Stimulated activated naive CD8-positive, alpha-beta T cell treated with anti-CD3 and anti-CD28 coated beads, Interleukin-15, Interleukin-2, amounts not matched to agents 100 U/mL and 50 U/mL, for 24 hours (primary cell): ENCODE measurements around the gene RANBP17.
"Not testable (repeated sequence)": the region's sequence is repeated elsewhere in the genome, so short reads cannot be mapped to it uniquely, and the experiment has no call there.

Source experiments
- ATAC-seq: fragments of 150-1000 bp; cut with Tn5 transposase; one replicate; pipeline ENCODE4 v1.10.0; 2021
- DNase-seq: peaks from one replicate; pipeline ENCODE4 v3.0.0; 2021

RANBP17 gene

DNA sequence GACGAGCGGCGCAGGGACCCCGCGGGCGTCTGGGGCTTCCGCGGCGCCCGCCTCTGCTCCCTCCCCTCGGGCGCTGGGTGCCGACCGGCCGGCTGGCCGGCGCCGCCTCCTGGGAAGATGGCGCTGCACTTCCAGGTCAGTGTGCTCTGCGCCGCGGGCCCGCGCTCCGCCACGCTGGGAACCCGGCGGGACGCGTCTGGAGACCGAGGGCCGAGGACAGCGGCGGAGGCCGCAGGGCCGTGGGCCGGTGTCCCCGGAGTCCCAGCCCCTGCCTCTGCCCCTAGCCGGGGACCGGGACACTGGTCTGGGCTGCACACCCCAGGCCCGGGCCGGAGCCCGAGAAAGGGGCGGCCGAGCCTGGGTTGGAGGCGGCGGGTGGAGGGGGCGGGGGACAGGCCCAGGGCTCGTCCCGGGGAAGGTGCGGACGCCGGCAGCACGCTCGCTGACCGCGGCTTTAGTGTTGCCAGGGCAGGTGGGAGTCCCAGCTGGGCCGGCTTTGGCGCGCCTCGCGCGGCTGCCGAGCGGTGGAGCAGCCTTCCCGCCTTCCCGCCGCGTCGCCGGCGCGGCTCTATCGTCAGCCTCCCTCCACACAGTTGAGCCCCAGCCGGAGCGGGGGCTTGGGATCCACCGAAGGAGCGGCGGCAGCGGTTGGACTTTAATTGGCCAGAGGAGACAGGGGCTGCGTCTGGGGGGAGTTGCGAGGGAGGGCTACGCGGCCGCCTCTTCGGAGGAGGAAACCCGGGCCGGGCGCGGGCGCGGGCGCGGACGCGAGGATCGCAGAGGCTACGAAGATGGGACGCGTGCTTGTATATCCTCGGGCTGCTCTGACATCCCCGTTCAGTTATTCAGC is at the start of gene RANBP17:
RANBP17 (plus strand) TSS at position 102 of the 850 bp plus-strand sequence.
- peak; percentile 28 for ATAC-seq
- DNase-seq = no peak

DNA sequence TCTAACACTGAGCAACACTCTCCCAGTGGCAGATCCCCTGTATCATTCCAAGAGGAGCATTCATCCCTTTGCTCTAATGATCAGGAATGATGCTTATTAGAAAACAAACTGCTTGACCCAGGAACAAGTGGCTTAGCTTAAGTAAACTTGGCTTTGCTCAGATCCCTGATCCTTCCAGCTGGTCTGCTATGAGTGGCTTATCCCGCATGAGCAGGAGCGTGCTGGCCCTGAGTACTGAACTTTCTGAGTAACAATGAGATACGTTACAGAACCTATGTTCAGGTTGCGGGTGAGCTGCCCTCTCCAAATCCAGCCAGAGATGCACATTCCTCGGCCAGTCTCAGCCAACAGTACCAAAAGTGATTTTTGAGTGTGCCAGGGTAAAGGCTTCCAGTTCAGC is 48.6 kb upstream of the RANBP17 start:
- DNase-seq = no peak
- ATAC-seq = no peak

DNA sequence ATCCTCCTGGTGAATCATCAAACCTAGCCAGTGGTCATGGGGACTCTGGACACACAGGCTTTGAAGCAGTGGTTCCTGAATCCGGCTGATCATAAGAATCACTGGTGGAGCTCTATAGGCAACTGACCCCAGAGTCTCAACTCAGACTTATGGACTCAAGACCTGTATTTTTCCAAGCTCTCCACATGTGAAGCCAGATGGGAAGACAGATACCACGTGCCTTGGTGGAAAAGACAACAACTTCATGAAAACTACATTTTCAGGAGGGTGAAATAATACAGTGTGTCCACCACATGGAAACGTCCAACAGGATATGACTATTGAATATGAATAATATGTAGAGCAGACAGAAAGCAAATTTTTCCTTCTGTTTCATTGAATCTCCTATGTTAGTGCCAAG is 44.6 kb upstream of the RANBP17 start:
- DNase-seq = no peak
- ATAC-seq = no peak

DNA sequence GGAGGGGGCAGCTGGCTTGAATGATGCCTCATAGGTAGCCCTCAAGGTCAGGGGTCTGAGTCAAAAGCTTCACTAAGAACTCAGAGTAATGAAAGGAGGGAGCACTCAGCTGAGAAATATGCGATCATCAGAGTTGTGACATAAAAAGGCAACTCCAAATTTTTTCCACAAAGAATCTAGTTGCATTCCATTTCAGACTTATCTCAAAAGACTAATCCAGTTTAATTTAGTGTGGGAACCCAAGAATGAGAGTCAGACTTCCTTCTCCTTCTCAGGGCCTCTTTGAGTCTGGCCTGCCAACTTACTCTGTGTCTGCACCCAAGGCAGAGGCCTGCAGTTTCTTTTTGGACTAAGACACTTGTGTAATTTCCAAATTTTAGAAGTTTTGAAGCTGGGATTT is 43.6 kb upstream of the RANBP17 start:
- ATAC-seq (no peak), DNase-seq (no peak)

DNA sequence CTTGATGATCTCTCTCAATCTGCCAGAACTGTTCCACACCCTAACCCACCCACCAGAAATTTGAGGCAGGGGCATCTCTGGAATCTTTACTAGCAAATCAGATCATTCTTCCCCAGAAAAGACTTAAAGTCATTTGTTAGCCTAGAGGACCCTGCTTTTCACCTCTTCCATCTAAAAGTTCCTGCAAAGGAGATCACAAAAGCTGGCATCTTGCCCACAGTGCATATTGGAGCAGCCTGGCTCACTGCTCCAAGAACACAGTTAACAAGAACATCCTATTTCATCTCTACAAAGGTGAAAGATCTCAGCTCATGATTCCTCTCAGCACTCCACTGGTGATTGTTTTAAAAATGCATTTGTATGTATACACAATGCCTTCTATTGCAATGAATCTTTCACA is 42.0 kb upstream of the RANBP17 start:
- DNase-seq = no peak

DNA sequence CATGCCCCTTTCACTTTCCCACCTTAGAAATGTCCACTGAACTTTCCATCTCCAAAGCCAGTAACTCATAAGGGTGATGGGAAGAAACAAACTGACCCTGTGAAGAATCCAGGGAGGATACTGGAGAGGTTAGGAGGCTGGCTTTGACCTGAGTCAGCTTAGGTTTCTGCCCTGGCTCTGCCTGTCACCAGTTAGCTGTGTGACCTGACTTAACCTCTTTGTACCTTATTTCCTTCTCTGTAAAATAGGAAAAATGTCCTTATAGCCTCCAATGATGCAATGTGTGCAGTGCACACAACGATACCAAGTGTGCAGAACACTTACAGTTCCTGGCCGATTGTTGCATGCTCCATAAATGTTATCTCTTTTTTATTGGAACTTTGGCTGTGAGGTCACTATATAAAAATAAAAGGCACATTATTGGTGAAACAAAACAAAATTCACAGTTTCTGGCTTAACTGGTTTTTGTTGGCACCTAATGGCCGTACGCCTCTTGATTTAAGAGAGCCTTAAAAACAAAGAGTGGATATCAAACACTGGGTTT is 40.5 kb upstream of the RANBP17 start:
- ATAC-seq (no peak), DNase-seq (no peak)

More for the DNA sequence above, 42.0 kb upstream of the RANBP17 start:
- no peak for ATAC-seq

DNA sequence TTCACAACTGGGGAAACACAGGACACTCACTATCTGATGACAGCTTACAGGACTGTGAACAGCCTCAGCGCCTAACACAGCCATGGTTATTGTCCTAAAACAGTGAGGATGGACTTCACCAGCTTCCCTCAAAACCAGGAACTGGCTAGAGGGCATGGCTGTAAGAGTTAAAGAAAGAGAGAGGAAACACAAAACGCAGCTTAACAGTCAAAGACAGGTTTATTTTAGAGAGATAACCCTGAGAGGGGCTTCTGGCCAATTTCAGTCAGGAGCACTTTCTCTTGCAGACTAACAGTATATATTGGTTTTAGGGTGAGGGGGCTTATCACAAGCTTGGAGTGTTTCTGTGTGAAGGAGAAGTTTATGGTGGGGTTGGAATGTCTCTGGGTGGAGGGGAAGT is 35.7 kb upstream of the RANBP17 start:
- ATAC-seq (no peak), DNase-seq (no peak)

DNA sequence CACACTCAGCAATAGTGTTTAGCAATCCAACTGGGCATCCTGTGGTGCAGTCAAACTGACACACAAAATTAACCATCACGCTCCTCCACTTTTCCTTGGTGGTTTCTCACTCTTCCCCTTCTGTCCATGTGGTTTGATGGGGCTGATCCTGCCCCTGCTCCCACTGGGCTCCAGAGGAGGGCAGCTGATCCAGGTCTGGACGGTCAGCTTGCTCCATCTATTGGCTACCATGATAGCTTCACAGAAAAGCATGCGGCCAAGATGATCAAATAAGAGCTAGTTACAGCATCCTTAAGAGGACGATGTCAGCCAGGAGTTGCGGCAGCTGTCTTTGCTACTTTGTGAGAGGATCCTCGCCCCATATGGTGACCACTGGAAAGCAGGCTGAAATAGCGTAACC is 29.6 kb upstream of the RANBP17 start:
- ATAC-seq = no peak
- DNase-seq = no peak

DNA sequence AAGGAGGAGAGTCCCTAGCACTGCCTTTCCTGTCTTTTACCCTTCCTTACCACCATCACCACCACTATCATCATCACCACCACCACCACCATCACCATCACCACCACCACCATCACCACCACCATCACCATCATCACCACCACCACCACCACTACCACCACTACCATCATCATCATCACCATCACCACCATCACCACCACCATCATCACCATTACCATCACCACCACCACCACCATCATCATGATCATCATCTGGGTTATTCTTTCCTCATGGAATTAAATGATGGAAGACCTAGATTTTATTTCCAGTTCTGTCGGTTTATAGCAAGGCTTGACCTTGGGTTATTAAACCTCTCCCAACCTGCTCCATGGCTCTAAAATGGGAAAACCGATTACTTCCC is 27.8 kb upstream of the RANBP17 start:
- not testable (repeated sequence) for DNase-seq

DNA sequence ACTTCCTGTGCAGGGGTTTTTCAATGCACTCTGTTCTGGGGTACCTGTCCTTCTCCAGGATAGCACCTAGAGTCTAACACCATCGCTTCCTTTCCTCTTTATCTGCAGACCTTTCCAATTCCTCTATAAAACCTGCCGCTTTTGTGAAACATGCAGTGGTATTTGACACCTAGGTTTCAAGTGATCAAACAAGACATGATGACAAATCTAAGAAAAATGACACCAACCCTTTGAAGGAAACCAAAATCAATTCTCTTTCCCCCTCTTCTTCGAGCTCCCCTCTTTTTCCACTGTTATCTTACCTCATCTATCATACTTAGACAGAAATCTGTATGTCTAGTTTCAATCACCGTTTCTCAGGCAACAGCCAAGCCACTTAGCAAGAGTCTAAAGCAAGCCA is 25.6 kb upstream of the RANBP17 start:
- no peak for ATAC-seq
- no peak for DNase-seq

More for the DNA sequence above, 27.8 kb upstream of the RANBP17 start:
- not testable (repeated sequence) for ATAC-seq

DNA sequence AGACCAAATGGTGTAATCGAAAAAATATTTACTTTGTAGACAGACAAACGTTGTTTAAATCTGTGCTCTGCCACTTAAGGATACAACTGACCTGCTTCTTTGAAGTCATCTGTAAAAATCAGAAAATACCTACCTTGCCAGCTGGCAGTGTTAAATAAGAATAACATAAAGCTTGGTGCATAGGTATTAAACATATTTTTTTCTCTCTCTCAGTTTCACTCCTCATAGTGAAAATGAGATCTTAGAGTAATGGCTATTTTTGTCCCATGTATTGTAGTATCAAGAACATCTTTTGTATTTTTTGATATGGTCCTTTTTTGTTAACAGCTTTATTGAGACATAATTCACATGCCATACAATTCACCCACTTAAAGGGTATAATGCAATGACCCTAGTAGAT is 17.9 kb upstream of the RANBP17 start:
- DNase-seq (no peak), ATAC-seq (no peak)

DNA sequence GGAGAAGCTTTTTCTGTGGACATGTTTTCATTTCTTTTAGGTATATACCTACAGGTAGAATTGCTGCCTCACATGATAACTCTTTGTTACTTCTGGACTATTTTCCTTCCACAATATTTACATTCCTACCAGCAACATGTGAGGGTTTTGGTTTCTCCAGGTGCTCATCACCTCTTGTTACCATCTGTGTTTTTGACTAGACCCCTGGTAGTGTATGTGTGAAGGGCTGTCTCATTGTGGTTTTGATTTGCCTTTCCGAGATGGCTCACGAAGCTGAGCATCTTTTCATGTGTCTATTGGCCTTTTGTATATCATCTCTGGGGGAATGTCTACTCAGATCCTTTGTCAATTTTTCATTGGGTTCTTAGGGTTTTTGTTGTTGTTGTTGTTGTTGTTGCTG is 17.2 kb upstream of the RANBP17 start:
- ATAC-seq = no peak
- DNase-seq = no peak

DNA sequence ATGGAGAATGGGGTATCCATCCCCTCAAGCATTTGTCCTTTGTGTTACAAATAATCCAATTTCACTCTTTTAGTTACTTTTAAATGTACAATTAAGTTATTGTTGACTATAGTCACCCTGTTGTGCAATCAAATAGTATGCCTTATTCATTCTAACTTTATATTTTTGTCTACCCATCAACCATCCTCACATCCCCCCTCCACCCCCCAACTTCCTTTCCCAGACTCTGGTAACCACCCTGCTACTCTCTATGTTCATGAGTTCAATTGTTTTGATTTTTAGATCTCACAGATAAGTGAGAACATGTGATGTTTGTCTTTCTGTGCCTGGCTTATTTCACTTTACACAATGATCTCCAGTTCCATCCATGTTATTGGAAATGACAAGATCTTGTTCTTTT is 15.4 kb upstream of the RANBP17 start:
- DNase-seq = no peak
- ATAC-seq = no peak

DNA sequence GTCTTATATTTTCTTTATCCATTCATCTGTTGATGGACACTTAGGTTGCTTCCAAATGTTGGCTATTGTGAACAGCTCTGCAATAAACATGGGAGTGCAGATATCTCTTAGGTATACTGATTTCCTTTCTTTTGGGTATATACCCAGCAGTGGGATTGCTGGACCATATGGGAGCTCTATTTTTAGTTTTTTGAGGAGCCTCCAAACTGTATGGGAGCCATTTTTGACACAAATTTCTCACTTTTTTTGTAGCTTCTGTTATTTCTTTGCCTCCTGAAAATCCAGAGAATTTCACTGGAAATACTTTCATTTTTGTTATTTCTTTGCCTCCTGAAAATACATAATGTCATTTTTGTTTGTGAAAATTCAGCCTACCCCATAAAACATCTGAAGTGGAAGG is 15.0 kb upstream of the RANBP17 start:
- DNase-seq = no peak
- ATAC-seq = no peak

DNA sequence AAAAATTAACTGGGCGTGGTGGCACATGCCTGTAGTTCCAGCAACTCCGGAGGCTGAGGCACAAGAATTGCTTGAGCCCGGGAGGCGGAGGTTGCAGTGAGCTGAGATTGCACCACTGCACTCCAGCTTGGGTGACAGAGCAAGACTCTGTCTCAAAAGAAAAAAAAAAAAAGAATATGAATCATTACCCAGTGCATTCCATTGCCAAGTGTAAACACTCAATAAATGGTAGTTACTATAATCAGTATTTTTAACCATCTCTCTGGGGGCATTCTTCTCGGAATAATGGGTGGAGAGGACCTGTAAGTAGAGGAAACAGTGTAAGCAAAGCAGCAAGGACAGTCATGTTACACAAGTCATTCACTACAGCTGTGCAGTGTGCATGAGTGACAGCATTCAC is 13.8 kb upstream of the RANBP17 start:
- no peak for ATAC-seq
- no peak for DNase-seq

DNA sequence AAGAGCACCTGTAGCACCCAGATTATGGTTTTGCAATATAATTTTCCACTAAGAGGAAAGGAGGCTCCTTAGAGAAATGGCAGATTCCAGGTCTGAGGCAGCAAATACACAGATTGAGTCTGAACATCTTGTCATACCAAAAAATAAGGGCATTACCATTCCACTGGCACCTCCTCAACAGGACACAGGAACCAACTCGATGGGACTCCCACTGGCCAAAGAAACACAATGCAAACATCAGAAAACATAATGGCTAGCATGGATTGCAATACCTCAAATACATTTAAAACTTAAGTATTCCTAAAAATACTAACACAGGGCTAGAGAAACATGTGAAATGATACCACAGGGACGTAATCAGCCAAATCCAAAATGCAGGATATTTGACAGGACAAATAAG is 12.4 kb upstream of the RANBP17 start:
- no peak for ATAC-seq
- no peak for DNase-seq

DNA sequence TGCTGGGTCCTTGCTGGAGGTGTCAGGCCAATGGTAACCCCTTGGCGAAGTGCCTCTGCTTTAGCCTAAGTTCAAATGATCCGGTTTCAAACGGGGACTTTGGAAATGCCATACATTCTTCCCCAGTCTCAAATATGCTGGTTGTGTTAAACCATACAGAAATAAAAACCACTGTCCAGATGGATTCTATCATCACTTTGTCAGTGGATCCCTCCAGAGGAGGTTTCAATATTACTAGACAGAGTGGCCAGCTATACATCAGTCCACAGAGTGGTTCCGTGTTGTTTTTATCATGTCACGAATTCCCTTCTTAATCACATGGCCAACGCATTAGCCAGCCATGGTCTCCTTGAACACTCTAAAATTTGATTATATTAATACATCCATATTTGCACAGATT is 7.3 kb upstream of the RANBP17 start:
- ATAC-seq (no peak), DNase-seq (no peak)

DNA sequence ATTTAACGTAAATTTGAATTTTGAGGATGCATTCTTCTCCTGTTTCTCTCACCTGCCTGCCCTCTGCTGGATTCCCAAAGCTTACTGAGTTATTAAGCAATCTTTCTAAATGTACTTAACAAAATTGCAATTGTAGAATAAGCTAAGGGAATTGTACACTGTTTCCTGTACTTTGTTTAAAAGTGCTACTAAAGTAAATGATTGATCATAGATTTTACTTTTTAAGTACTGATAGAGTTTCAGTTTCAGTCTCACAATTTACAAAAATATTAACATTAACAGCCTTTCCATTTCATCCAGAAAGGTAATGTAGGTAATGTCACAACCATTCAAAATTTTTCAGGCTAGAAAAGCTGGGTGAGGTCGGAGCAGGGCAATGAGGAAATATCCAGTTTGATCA is 4.8 kb upstream of the RANBP17 start:
- ATAC-seq = no peak
- DNase-seq = no peak

DNA sequence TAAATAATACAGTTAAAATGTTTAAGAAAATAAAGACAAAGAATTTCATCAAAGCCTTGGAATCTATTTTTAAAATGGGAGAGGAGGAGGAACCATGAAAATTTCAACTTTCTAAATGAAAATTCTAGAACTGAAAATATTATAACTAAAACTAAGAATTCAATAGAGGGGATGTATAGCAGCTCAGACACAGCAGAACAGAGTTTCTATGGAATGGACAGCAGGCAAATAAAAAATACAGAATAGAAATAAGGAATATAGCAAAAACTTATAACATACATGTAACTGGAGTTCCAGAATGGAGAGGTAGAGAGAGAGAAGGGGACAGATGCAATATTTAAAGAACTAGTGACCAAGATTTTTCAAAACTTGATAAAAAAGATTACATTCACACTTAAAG is 1.4 kb upstream of the RANBP17 start:
- ATAC-seq = no peak
- DNase-seq = no peak

DNA sequence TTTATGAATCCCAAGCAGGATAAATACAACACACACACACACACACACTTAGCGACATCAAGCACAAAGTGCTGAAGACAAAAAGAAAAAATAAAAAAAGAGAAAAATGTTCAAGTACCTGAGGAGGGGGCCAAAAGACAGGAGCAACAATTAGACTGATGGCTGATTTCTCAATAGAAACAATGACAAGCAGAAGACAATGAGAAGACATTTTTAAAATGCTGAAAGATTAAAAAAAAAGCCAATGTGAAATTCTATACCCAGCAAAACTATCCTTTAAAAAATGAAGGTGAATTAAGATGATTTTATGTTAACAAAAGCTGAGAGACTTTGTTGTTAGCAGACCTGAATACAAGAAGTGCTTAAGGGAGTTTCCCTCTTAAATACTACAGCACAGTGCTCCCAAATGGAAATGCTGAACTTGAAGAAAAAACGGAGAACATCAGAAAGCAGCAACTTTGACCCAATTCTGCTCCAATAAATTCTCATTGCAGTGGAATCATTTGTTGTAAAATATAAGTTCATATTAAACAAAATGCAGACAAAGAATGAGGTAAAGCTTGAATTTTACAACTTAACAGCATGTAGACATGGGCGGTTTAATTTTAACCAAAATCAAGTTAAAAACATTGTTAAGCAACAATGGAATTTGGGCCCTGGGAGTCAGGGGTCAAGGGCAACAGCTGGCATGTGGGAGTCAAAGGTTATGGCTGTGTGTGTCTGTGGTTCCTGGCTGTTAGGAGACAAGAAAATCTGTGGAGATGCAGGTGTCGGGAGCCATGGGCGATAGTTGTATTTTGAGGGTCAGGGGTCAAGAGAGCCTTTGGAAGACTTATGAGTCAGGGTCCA is 776 bp upstream of the RANBP17 start:
- no peak for ATAC-seq
- DNase-seq = no peak

DNA sequence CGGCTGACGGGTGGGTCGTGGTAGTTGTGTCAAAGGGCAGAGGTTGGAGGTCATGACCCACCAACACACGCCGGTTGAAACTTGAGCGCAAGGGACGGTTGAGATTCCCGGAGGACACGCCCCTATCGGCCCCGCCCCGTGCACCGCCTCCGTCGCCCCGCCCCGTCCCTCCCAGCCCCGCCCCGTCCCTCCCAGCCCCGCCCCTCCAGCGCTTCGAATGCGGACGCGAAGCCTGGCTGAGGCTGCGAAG is 226 bp upstream of the RANBP17 start:
- ATAC-seq (no peak), DNase-seq (no peak)

DNA sequence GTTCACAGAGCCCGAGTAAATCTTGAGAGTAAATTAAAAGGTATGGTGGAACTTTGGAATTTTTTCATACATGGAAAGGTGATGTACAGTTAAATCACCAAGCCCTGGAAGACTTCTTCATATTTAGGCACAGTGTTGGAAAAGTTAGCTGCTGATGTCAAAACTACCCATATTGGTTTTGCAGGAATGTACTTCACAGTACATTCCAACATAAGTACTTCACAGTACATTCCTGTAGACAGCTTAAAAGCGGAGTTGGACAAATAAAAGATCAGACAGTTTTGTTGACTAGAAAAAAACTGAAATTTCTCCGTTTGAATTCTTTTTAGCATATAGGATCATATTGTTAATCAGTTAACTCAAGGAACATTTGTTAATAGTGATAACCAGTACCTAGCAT is 1.8 kb downstream of the RANBP17 start:
- ATAC-seq = no peak
- no peak for DNase-seq

DNA sequence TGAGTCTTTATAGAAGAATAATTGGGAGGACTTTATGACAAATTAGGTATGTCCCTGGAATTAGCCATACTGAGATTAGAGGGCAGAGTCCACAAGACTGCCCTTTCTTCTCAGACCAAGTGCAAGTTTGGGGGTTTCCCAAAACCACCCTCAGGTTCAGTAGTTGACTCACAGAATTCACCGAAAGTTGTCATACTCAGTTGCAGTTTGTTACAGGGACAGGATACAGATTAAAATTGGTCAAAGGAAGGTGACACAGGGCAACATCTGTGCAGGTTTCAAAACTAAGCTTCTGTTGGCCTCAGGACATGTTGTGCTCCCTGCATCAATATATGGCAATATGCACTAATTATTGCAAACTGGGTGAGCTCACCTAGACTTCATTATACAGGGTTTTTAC is 3.8 kb downstream of the RANBP17 start:
- ATAC-seq (no peak), DNase-seq (no peak)

DNA sequence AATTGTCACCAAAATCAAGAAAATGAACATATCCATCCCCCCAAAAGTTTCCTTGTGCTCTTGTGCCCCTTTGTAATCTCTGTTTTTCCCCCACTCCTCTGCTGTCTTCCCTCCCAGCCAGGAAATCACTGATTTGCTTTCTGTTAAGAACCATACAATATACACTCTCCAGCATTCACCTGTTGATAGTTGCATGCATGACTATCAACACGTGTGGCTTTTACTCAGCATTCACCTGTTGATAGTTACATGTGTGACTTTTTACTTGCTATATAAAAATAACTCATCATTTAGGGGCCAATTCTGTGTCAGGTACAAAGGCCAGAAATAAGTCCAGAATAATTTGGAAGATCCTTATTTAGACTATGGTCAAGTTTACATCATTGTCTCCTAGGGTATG is 6.0 kb downstream of the RANBP17 start:
- no peak for DNase-seq
- ATAC-seq = no peak
